ENCODE data around the gene GSTT4. TPM values are rescaled to one million over a fixed set of nuclear protein-coding genes. Genes with fewer than 3 reads are reported as not detected.

The GSTT4 gene
- total and polyA plus RNA-seq, 4 donors = not detected

GRCh38 chr22:24051568-24051967 is 46.3 kb upstream of the GSTT4 start:
- peaks cover 5 to 57% (median 25%) of the 10 kb centered on the region in 4 donors for H3K36me3 ChIP-seq (ENCODE audit: control insufficient read depth in 4 of 4, insufficient read depth in 4 of 4, low read length in 4 of 4)

GRCh38 chr22:24051028-24051427 is 45.8 kb upstream of the GSTT4 start:
- ATAC-seq (ENCODE audit: insufficient read depth, low FRiP score) (no peak), DNase-seq (no peak)
- H3K36me3 ChIP-seq (ENCODE audit: control insufficient read depth in 4 of 4, insufficient read depth in 4 of 4, low read length in 4 of 4) = peaks cover 0 to 54% (median 25%) of the 10 kb centered on the region in 4 donors
- peak overlapping the region in 1 of 2 donors; percentile 37 for H3K27ac ChIP-seq (ENCODE audit: low read depth in 1 of 2, low read length in 1 of 2)
- 81 to 94% methylated on average over 5 of the region's 5 CpGs for WGBS, 2 donors
- H3K4me3 ChIP-seq = no peak overlapping the region
- no peaks in the 10 kb centered on the region for H3K4me1 ChIP-seq (ENCODE audit: control insufficient read depth in 5 of 5, insufficient read depth in 5 of 5, low read length in 5 of 5)
- no peaks in the 10 kb centered on the region for H3K9me3 ChIP-seq (ENCODE audit: control insufficient read depth in 4 of 4, insufficient read depth in 3 of 4, low read length in 3 of 4)
- H3K27me3 ChIP-seq (ENCODE audit: control insufficient read depth in 3 of 3, insufficient read depth in 3 of 3, low read length in 2 of 3) = no peaks in the 10 kb centered on the region
- H3K9ac ChIP-seq (ENCODE audit: insufficient read depth in 1 of 2, low read length in 2 of 2) = no peak overlapping the region
- TF ChIP-seq CTCF (IDR thresholded peaks at IDR 0.05; ENCODE audit: control extremely low read depth, extremely low read depth) = no peak

More at GRCh38 chr22:24051568-24051967, 46.3 kb upstream of the GSTT4 start:
- Histone ChIP-seq H3K9ac (ENCODE audit: insufficient read depth in 1 of 2, low read length in 2 of 2) (no peak overlapping the region), H3K27ac (ENCODE audit: low read depth in 1 of 2, low read length in 1 of 2) (peak overlapping the region in 1 of 2 donors; percentile 37), H3K27me3 (ENCODE audit: control insufficient read depth in 3 of 3, insufficient read depth in 3 of 3, low read length in 2 of 3) (no peaks in the 10 kb centered on the region), H3K9me3 (ENCODE audit: control insufficient read depth in 4 of 4, insufficient read depth in 3 of 4, low read length in 3 of 4) (no peaks in the 10 kb centered on the region), H3K4me1 (ENCODE audit: control insufficient read depth in 5 of 5, insufficient read depth in 5 of 5, low read length in 5 of 5) (no peaks in the 10 kb centered on the region), H3K4me3 (no peak overlapping the region)
- DNase-seq (no peak), ATAC-seq (ENCODE audit: insufficient read depth, low FRiP score) (no peak)
- WGBS, 2 donors = 84 to 85% methylated on average over 4 of the region's 4 CpGs
- TF ChIP-seq CTCF (IDR thresholded peaks at IDR 0.05; ENCODE audit: control extremely low read depth, extremely low read depth) = no peak

- Histone ChIP-seq H3K9me3 (ENCODE audit: control insufficient read depth in 4 of 4, insufficient read depth in 3 of 4, low read length in 3 of 4) (no peaks in the 10 kb centered on the region), H3K4me3 (no peak overlapping the region), H3K27ac (ENCODE audit: low read depth in 1 of 2, low read length in 1 of 2) (no peak overlapping the region), H3K27me3 (ENCODE audit: control insufficient read depth in 3 of 3, insufficient read depth in 3 of 3, low read length in 2 of 3) (no peaks in the 10 kb centered on the region), H3K4me1 (ENCODE audit: control insufficient read depth in 5 of 5, insufficient read depth in 5 of 5, low read length in 5 of 5) (no peaks in the 10 kb centered on the region), H3K9ac (ENCODE audit: insufficient read depth in 1 of 2, low read length in 2 of 2) (no peak overlapping the region), H3K36me3 (ENCODE audit: control insufficient read depth in 4 of 4, insufficient read depth in 4 of 4, low read length in 4 of 4) (peaks cover 0 to 53% (median 25%) of the 10 kb centered on the region in 4 donors)
- ATAC-seq (ENCODE audit: insufficient read depth, low FRiP score) (no peak), DNase-seq (no peak)
- no peak for TF ChIP-seq CTCF (IDR thresholded peaks at IDR 0.05; ENCODE audit: control extremely low read depth, extremely low read depth)
- 97 to 98% methylated on average over 2 of the region's 2 CpGs for WGBS, 2 donors
Measured at GRCh38 chr22:24049978-24050377, 44.7 kb upstream of the GSTT4 start.

- H3K36me3 ChIP-seq (ENCODE audit: control insufficient read depth in 4 of 4, insufficient read depth in 4 of 4, low read length in 4 of 4) = peaks cover 0 to 48% (median 19%) of the 10 kb centered on the region in 4 donors
- no peak overlapping the region for H3K4me3 ChIP-seq
- H3K9ac ChIP-seq (ENCODE audit: insufficient read depth in 1 of 2, low read length in 2 of 2) = no peak overlapping the region
- no peaks in the 10 kb centered on the region for H3K4me1 ChIP-seq (ENCODE audit: control insufficient read depth in 5 of 5, insufficient read depth in 5 of 5, low read length in 5 of 5)
- ATAC-seq (ENCODE audit: insufficient read depth, low FRiP score) (no peak), DNase-seq (no peak)
- WGBS, 2 donors = 97 to 99% methylated on average over 5 of the region's 5 CpGs
- no peak for TF ChIP-seq CTCF (IDR thresholded peaks at IDR 0.05; ENCODE audit: control extremely low read depth, extremely low read depth)
- H3K27me3 ChIP-seq (ENCODE audit: control insufficient read depth in 3 of 3, insufficient read depth in 3 of 3, low read length in 2 of 3) = no peaks in the 10 kb centered on the region
- H3K9me3 ChIP-seq (ENCODE audit: control insufficient read depth in 4 of 4, insufficient read depth in 3 of 4, low read length in 3 of 4) = no peaks in the 10 kb centered on the region
- H3K27ac ChIP-seq (ENCODE audit: low read depth in 1 of 2, low read length in 1 of 2) = no peak overlapping the region
Measured at GRCh38 chr22:24049211-24049610, 44.0 kb upstream of the GSTT4 start.

Data from lung (tissue), 12 donors.